ENCODE measurements around the gene CAMK1G.

DNA sequence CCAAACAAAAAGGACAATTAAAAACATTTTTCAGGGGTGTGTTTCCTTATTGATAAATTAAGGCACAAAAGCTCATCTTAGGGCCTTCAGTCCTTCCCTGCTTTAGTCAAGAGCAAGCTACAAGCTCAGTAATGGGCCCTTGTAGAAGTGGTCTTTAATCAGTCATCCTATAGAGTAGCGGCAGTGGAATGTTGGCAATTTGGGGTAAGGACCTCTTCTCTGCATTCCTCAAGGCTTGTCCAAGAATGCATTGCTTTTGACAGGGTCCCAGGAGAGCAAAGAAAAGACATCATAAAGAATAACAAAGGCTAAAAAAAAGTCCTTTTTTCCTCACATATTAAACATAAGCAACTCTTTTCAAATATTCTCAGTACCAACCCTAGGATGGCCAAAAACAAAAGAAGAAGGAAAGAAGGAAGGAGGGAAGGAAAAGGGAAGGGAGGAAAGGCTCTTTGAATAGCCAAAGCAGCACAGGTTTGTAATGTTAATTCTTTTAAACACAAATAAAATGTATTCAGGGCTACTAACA is 27.3 kb upstream of the CAMK1G start:
- TF ChIP-seq, protein P1, sequence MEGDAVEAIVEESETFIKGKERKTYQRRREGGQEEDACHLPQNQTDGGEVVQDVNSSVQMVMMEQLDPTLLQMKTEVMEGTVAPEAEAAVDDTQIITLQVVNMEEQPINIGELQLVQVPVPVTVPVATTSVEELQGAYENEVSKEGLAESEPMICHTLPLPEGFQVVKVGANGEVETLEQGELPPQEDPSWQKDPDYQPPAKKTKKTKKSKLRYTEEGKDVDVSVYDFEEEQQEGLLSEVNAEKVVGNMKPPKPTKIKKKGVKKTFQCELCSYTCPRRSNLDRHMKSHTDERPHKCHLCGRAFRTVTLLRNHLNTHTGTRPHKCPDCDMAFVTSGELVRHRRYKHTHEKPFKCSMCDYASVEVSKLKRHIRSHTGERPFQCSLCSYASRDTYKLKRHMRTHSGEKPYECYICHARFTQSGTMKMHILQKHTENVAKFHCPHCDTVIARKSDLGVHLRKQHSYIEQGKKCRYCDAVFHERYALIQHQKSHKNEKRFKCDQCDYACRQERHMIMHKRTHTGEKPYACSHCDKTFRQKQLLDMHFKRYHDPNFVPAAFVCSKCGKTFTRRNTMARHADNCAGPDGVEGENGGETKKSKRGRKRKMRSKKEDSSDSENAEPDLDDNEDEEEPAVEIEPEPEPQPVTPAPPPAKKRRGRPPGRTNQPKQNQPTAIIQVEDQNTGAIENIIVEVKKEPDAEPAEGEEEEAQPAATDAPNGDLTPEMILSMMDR (IDR thresholded peaks at IDR 0.05) = no peak
- no peak for TF ChIP-seq POLR2A (IDR thresholded peaks at IDR 0.05)

All from testis (tissue), 2 donors.